Measurements from ENCODE around the gene ARID1B.

DNA sequence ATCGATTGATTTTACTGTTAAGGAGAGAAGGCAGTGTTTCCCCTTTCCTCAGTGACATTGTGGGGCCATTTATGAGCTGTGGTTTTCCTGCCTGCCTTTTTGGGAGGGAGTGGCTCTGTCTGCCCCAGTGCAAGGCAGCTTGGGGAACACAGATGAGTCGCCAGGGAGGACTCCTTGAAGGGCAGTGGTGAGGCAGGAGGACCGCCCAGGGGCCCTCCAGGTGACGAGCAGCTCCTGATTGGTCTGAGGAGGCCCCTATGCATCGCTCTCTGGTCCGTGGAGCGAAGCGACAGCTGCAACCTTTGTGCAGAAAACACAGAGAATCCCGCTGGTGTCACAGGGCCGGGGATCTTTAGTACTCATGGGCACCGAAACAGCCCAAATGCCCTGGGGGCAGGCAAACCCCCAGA, 445.8 kb downstream of the ARID1B start:
- no peak for TF ChIP-seq TCF7L2 (IDR thresholded peaks at IDR 0.05; ENCODE audit: low read depth, low read length)
- TF ChIP-seq, protein P1, sequence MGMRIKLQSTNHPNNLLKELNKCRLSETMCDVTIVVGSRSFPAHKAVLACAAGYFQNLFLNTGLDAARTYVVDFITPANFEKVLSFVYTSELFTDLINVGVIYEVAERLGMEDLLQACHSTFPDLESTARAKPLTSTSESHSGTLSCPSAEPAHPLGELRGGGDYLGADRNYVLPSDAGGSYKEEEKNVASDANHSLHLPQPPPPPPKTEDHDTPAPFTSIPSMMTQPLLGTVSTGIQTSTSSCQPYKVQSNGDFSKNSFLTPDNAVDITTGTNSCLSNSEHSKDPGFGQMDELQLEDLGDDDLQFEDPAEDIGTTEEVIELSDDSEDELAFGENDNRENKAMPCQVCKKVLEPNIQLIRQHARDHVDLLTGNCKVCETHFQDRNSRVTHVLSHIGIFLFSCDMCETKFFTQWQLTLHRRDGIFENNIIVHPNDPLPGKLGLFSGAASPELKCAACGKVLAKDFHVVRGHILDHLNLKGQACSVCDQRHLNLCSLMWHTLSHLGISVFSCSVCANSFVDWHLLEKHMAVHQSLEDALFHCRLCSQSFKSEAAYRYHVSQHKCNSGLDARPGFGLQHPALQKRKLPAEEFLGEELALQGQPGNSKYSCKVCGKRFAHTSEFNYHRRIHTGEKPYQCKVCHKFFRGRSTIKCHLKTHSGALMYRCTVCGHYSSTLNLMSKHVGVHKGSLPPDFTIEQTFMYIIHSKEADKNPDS (CRISPR knock-in tag; IDR thresholded peaks at IDR 0.05), result no peak
- TF ChIP-seq, protein P2, sequence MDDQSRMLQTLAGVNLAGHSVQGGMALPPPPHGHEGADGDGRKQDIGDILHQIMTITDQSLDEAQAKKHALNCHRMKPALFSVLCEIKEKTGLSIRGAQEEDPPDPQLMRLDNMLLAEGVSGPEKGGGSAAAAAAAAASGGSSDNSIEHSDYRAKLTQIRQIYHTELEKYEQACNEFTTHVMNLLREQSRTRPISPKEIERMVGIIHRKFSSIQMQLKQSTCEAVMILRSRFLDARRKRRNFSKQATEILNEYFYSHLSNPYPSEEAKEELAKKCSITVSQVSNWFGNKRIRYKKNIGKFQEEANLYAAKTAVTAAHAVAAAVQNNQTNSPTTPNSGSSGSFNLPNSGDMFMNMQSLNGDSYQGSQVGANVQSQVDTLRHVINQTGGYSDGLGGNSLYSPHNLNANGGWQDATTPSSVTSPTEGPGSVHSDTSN (CRISPR knock-in tag; IDR thresholded peaks at IDR 0.05; ENCODE audit: borderline replicate concordance), result no peak
- no peak for TF ChIP-seq STAT5B (CRISPR knock-in tag; IDR thresholded peaks at IDR 0.05)
- no peak for TF ChIP-seq KDM5A (IDR thresholded peaks at IDR 0.05; ENCODE audit: borderline replicate concordance, low read length)
- no peak for TF ChIP-seq ZNF230 (CRISPR knock-in tag; IDR thresholded peaks at IDR 0.05)
- no peak for TF ChIP-seq ETV6 (CRISPR knock-in tag; conservative IDR thresholded peaks at IDR 0.05)
- TF ChIP-seq ZZZ3 (CRISPR knock-in tag; IDR thresholded peaks at IDR 0.05; ENCODE audit: borderline replicate concordance), result no peak
